Liver (tissue), 9 donors: ENCODE measurements around the gene KXD1. TPM values are rescaled to one million over a fixed set of nuclear protein-coding genes. Genes with fewer than 3 reads are reported as not detected.

Experiments used
- DNase-seq: peaks from one replicate; pipeline ENCODE4 v3.0.0-alpha.2; 2017; ENCODE audit warnings: low spot score
- H3K27ac ChIP-seq, 2 donors: one replicate each; pipeline ENCODE4 v1.7.0; 2013; ENCODE audit warnings: inconsistent platforms in 2 of 2, low read length in 2 of 2, control low read depth in 1 of 2, low read depth in 1 of 2, mild to moderate bottlenecking in 1 of 2
- H3K27me3 ChIP-seq, 4 donors: one replicate each; pipeline versions ENCODE4 v1.6.1 to v1.7.0; 2013; ENCODE audit warnings: low read length in 3 of 4, inconsistent platforms in 1 of 4, mild to moderate bottlenecking in 1 of 4, moderate library complexity in 1 of 4; ENCODE audit not compliant: control insufficient read depth in 4 of 4, insufficient read depth in 4 of 4
- H3K36me3 ChIP-seq, 4 donors: one replicate each; pipeline versions ENCODE4 v1.6.1 to v1.7.0; 2013; ENCODE audit warnings: low read length in 3 of 4, mild to moderate bottlenecking in 3 of 4, low read depth in 1 of 4, moderate library complexity in 1 of 4; ENCODE audit not compliant: control insufficient read depth in 4 of 4, insufficient read depth in 3 of 4
- H3K4me1 ChIP-seq, 4 donors: one replicate each; pipeline versions ENCODE4 v1.6.1 to v1.7.0; 2013; ENCODE audit warnings: low read length in 3 of 4, mild to moderate bottlenecking in 3 of 4, moderate library complexity in 1 of 4; ENCODE audit not compliant: control insufficient read depth in 4 of 4, insufficient read depth in 4 of 4
- H3K4me3 ChIP-seq, 3 donors: one replicate each; pipeline versions ENCODE4 v1.6.1 to v1.7.0; 2013; ENCODE audit warnings: low read length in 3 of 3, control low read depth in 1 of 3, low read depth in 1 of 3, mild to moderate bottlenecking in 1 of 3
- H3K9ac ChIP-seq, 2 donors: one replicate each; pipeline ENCODE4 v1.7.0; 2013; ENCODE audit warnings: low read length in 2 of 2, mild to moderate bottlenecking in 2 of 2, moderate library complexity in 2 of 2, control low read depth in 1 of 2, low read depth in 1 of 2
- H3K9me3 ChIP-seq, 4 donors: one replicate each; pipeline versions ENCODE4 v1.6.1 to v1.7.0; 2013; ENCODE audit warnings: low read length in 3 of 4; ENCODE audit not compliant: control insufficient read depth in 4 of 4
- EGR1 ChIP-seq, 2 donors: IDR thresholded peaks; 2 replicates each; pipeline ENCODE4 v1.6.1; 2016 to 2018; ENCODE audit warnings: antibody characterized with exemption in 2 of 2, low read depth in 2 of 2
- FOXA1 ChIP-seq: IDR thresholded peaks from 2 replicates; pipeline ENCODE4 v1.6.1; 2016; ENCODE audit warnings: antibody characterized with exemption
- FOXA2 ChIP-seq: IDR thresholded peaks from 2 replicates; pipeline ENCODE4 v1.6.1; 2016; ENCODE audit warnings: antibody characterized with exemption
- GABPA ChIP-seq, 2 donors: IDR thresholded peaks in 1 of 2; conservative IDR thresholded peaks in 1 of 2; 2 replicates each; pipeline ENCODE4 v1.6.1; 2016; ENCODE audit warnings: antibody characterized with exemption in 2 of 2, mild to moderate bottlenecking in 1 of 2, moderate library complexity in 1 of 2
- HNF4A ChIP-seq, 2 donors: conservative IDR thresholded peaks; 2 replicates each; pipeline ENCODE4 v1.6.1; 2016; ENCODE audit warnings: antibody characterized with exemption in 2 of 2, mild to moderate bottlenecking in 2 of 2
- HNF4G ChIP-seq: IDR thresholded peaks from 2 replicates; pipeline ENCODE4 v1.6.1; 2016; ENCODE audit warnings: antibody characterized with exemption
- JUND ChIP-seq, 2 donors: IDR thresholded peaks; 2 replicates each; pipeline ENCODE4 v1.6.1; 2016; ENCODE audit warnings: antibody characterized with exemption in 2 of 2
- MAX ChIP-seq: IDR thresholded peaks from 2 replicates; pipeline ENCODE4 v1.6.1; 2016; ENCODE audit warnings: antibody characterized with exemption
- NR2F2 ChIP-seq: IDR thresholded peaks from 2 replicates; pipeline ENCODE4 v1.6.1; 2016; ENCODE audit warnings: antibody characterized with exemption
- RAD21 ChIP-seq, 2 donors: IDR thresholded peaks; 2 replicates each; pipeline ENCODE4 v1.6.1; 2016; ENCODE audit warnings: antibody characterized with exemption in 2 of 2, mild to moderate bottlenecking in 2 of 2
- RXRA ChIP-seq, 2 donors: IDR thresholded peaks; 2 replicates each; pipeline ENCODE4 v1.6.1; 2017 to 2018; ENCODE audit warnings: antibody characterized with exemption in 2 of 2, mild to moderate bottlenecking in 1 of 2
- SP1 ChIP-seq: IDR thresholded peaks from 2 replicates; pipeline ENCODE4 v1.6.1; 2018; ENCODE audit warnings: antibody characterized with exemption, mild to moderate bottlenecking
- TAF1 ChIP-seq: conservative IDR thresholded peaks from 2 replicates; pipeline ENCODE4 v1.6.1; 2016; ENCODE audit warnings: antibody characterized with exemption, mild to moderate bottlenecking
- YY1 ChIP-seq: IDR thresholded peaks from 2 replicates; pipeline ENCODE4 v1.6.1; 2016; ENCODE audit warnings: antibody characterized with exemption, mild to moderate bottlenecking
- WGBS: extraction: QIAGEN DNeasy Blood & Tissue Kit; methylation state at CpG from one replicate; pipeline ENCODE4 v1.1.7; 2013; 5-methylcytosine and 5-hydroxymethylcytosine counted together
- polyA plus RNA-seq, 2 donors: library from polyadenylated mRNA; stranded (reverse) in 1 of 2; unstranded in 1 of 2; fragments of 200-250 nt in 1 of 2; fragments of >200 nt in 1 of 2; fragmentation: Nextera tagmentation in 1 of 2; extraction: Ambion mirVana in 1 of 2; gene quantifications; one replicate each; pipeline versions ENCODE4 v1.2.1 to v1.2.3, GENCODE V29; 2013 to 2015
- total RNA-seq, 2 donors: library from RNA; depleted of rRNA; stranded (reverse); fragments of >200 nt; gene quantifications; one replicate each; pipeline ENCODE4 v1.2.3, GENCODE V29; 2014
- TF ChIP-seq, protein P1 (sequence below): fragments of 150-350 bp; IDR thresholded peaks from 2 replicates; pipeline ENCODE4 v1.5.1; 2017; ENCODE audit warnings: improper control_type of control experiment, low read depth, low read length; ENCODE audit not compliant: missing input control
- TF ChIP-seq, protein P2 (sequence below): IDR thresholded peaks from 2 replicates; pipeline ENCODE4 v1.6.1; 2016; ENCODE audit warnings: antibody characterized with exemption
- TF ChIP-seq, protein P3 (sequence below): IDR thresholded peaks from 2 replicates; pipeline ENCODE4 v1.6.1; 2016; ENCODE audit warnings: antibody characterized with exemption
- TF ChIP-seq, protein P4 (sequence below): IDR thresholded peaks from 2 replicates; pipeline ENCODE4 v1.6.1; 2016; ENCODE audit warnings: antibody characterized with exemption, mild to moderate bottlenecking
- donor health status: healthy.
- donor health status: healthy.
- donor health status: healthy.
- donor health status: healthy.
- donor health status: healthy.

Gene KXD1
- total and polyA plus RNA-seq, 4 donors: 31.8 to 53.6 (median 43.4) TPM

DNA sequence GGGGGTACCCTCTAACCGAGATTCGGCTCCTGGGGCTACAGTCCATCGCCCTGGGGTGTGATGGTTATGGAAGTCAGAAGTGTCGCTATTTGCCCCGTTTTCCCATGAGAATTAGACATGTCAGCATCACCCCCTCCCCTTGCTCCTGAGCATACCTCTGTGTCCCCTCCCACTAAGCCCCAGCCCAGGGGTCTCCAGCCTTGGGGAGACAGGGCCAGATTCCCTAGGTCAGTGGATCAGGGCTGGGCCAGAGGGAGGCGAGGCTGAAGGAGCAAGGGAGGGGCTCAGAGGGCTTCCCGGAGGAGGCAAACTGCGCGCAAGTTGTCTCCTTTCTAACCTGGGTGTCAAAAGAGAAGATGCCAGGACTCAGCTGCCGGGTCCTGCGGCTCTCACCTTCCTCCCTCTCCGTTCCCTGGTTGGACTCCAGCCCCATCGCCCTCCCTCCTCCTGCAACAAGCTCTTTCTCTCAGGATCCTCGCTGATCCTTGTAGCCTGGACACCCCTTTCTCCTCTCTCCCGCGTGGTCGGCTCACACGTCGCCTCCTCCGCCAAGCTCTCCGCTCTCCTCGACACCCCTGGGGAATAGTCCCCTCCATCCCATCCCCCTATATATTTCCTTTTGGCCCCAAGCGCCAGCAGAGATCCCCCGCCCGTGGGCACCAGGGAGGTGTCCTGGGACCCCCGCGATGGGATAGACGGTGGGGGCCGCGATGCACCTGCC lies 54.5 kb downstream of the KXD1 start:
- Histone ChIP-seq H3K4me3 (peak overlapping the region in 1 of 3 donors; percentile 38), H3K27me3 (peaks cover 0 to 18% (median 14%) of the 10 kb centered on the region in 4 donors), H3K4me1 (peaks cover 0 to 18% (median 6%) of the 10 kb centered on the region in 4 donors), H3K27ac (no peak overlapping the region), H3K9ac (no peak overlapping the region), H3K9me3 (no peaks in the 10 kb centered on the region), H3K36me3 (no peaks in the 10 kb centered on the region)
- WGBS: 2% methylated on average over 30 of the region's 30 CpGs
- no peak for DNase-seq
- TF ChIP-seq RAD21 (IDR thresholded peaks at IDR 0.05) (no peak), HNF4G (no peak), RXRA (IDR thresholded peaks at IDR 0.05) (no peak), NR2F2 (no peak)

DNA sequence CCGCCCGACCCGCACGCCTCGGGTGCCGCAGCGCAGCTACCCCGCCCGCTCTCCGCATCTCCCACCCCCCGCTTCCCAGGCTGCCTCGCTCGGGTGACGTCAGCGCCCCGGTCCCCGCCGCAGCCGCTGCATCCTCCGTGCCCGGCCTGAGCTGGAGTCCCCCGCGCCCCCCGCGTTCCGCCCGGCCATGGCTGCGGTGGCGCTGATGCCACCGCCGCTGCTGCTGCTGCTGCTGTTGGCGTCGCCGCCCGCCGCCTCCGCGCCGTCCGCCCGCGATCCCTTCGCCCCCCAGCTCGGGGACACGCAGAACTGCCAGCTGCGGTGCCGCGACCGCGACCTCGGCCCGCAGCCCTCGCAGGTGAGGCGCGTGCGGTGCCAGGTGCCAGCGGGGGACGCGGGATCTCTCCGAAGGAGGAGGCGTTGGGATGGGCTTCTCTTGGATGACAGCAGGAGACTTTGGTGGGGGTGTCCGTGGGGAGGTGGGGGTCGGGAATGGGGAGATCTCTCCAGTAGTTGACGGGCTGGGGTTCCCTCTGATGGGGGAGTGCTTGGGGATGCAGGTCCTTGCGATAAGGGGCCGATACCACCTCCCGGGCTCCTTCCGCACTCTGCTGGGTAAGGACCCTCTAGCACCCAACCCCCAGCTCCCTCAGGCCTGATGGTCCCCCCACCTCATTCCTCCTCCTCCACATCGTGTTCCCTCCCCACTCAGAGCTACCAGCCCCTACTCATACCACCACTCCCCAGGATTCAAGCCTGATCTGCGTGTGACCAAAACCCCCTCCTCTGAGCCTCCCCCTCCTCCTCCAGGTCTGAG lies 55.3 kb downstream of the KXD1 start, which contains the start of gene TMEM59L:
Gene TMEM59L (plus strand): TSS at position 99 of the 817 bp plus-strand sequence. CDS start 89 bp downstream, at position 188.
- no peak within 1 kb of the TSS for H3K9ac ChIP-seq
- H3K4me1 ChIP-seq: peaks cover 0 to 14% (median 6%) of the 10 kb centered on the region in 4 donors
- no peak within 1 kb of the TSS for H3K27ac ChIP-seq
- no peak for DNase-seq
- peaks cover 0 to 25% (median 13%) of the 10 kb centered on the region in 4 donors for H3K27me3 ChIP-seq
- no peak for TF ChIP-seq RXRA (IDR thresholded peaks at IDR 0.05)
- no peak for TF ChIP-seq FOXA2
- TF ChIP-seq HNF4A (conservative IDR thresholded peaks at IDR 0.05): no peak
- TF ChIP-seq GABPA (IDR thresholded peaks at IDR 0.05 in 1 of 2, conservative IDR thresholded peaks at IDR 0.05 in 1 of 2): no peak
- no peak for TF ChIP-seq HNF4G
- TF ChIP-seq, protein P1, sequence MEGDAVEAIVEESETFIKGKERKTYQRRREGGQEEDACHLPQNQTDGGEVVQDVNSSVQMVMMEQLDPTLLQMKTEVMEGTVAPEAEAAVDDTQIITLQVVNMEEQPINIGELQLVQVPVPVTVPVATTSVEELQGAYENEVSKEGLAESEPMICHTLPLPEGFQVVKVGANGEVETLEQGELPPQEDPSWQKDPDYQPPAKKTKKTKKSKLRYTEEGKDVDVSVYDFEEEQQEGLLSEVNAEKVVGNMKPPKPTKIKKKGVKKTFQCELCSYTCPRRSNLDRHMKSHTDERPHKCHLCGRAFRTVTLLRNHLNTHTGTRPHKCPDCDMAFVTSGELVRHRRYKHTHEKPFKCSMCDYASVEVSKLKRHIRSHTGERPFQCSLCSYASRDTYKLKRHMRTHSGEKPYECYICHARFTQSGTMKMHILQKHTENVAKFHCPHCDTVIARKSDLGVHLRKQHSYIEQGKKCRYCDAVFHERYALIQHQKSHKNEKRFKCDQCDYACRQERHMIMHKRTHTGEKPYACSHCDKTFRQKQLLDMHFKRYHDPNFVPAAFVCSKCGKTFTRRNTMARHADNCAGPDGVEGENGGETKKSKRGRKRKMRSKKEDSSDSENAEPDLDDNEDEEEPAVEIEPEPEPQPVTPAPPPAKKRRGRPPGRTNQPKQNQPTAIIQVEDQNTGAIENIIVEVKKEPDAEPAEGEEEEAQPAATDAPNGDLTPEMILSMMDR: no peak
- TF ChIP-seq, protein P2, sequence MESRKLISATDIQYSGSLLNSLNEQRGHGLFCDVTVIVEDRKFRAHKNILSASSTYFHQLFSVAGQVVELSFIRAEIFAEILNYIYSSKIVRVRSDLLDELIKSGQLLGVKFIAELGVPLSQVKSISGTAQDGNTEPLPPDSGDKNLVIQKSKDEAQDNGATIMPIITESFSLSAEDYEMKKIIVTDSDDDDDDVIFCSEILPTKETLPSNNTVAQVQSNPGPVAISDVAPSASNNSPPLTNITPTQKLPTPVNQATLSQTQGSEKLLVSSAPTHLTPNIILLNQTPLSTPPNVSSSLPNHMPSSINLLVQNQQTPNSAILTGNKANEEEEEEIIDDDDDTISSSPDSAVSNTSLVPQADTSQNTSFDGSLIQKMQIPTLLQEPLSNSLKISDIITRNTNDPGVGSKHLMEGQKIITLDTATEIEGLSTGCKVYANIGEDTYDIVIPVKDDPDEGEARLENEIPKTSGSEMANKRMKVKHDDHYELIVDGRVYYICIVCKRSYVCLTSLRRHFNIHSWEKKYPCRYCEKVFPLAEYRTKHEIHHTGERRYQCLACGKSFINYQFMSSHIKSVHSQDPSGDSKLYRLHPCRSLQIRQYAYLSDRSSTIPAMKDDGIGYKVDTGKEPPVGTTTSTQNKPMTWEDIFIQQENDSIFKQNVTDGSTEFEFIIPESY: no peak
- TF ChIP-seq, protein P3, sequence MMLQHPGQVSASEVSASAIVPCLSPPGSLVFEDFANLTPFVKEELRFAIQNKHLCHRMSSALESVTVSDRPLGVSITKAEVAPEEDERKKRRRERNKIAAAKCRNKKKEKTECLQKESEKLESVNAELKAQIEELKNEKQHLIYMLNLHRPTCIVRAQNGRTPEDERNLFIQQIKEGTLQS: no peak
- no peak for TF ChIP-seq RAD21 (IDR thresholded peaks at IDR 0.05)
- no peak for TF ChIP-seq JUND (IDR thresholded peaks at IDR 0.05)
- no peak for TF ChIP-seq EGR1 (IDR thresholded peaks at IDR 0.05; ENCODE audit: low read depth in 2 of 2)
- no peak for TF ChIP-seq SP1
- TF ChIP-seq, protein P4, sequence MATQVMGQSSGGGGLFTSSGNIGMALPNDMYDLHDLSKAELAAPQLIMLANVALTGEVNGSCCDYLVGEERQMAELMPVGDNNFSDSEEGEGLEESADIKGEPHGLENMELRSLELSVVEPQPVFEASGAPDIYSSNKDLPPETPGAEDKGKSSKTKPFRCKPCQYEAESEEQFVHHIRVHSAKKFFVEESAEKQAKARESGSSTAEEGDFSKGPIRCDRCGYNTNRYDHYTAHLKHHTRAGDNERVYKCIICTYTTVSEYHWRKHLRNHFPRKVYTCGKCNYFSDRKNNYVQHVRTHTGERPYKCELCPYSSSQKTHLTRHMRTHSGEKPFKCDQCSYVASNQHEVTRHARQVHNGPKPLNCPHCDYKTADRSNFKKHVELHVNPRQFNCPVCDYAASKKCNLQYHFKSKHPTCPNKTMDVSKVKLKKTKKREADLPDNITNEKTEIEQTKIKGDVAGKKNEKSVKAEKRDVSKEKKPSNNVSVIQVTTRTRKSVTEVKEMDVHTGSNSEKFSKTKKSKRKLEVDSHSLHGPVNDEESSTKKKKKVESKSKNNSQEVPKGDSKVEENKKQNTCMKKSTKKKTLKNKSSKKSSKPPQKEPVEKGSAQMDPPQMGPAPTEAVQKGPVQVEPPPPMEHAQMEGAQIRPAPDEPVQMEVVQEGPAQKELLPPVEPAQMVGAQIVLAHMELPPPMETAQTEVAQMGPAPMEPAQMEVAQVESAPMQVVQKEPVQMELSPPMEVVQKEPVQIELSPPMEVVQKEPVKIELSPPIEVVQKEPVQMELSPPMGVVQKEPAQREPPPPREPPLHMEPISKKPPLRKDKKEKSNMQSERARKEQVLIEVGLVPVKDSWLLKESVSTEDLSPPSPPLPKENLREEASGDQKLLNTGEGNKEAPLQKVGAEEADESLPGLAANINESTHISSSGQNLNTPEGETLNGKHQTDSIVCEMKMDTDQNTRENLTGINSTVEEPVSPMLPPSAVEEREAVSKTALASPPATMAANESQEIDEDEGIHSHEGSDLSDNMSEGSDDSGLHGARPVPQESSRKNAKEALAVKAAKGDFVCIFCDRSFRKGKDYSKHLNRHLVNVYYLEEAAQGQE: no peak
- no peak for TF ChIP-seq FOXA1
- no peak for TF ChIP-seq NR2F2
- no peak for TF ChIP-seq YY1
- TF ChIP-seq TAF1: no peak
- no peak for TF ChIP-seq MAX
- 3% methylated on average over 70 of the region's 70 CpGs for WGBS
- no peaks in the 10 kb centered on the region for H3K9me3 ChIP-seq
- H3K4me3 ChIP-seq: peak within 1 kb of the TSS in 1 of 3 donors; percentile 38
- H3K36me3 ChIP-seq: no peaks in the 10 kb centered on the region
